HepG2 (cell line): Measurements from ENCODE around the gene SS18L1. TPM values are rescaled to one million over a fixed set of nuclear protein-coding genes. Genes with fewer than 3 reads are reported as not detected.
A peak's percentile ranks its signal among the peaks of the same experiment; 100 is the strongest.

Experiments used
- ATAD3A ChIP-seq: sonication (generic); formaldehyde crosslinking; IDR thresholded peaks from 2 replicates; pipeline ENCODE4 v1.4.0; 2020; ENCODE audit warnings: missing genetic modification reagents
- BATF2 ChIP-seq: sonication (generic); formaldehyde crosslinking; IDR thresholded peaks from 2 replicates; pipeline ENCODE4 v1.8.0; 2022; ENCODE audit warnings: mild to moderate bottlenecking, missing genetic modification reagents, moderate library complexity
- CREM ChIP-seq, 2 experiments: sonication (generic) in 1 of 2; formaldehyde crosslinking in 1 of 2; IDR thresholded peaks; 2 replicates each; pipeline versions ENCODE4 v1.4.0 to v1.6.1; 2016 to 2020; ENCODE audit warnings: antibody characterized with exemption in 1 of 2, mild to moderate bottlenecking in 1 of 2, missing genetic modification reagents in 1 of 2
- DR1 ChIP-seq: sonication (generic); formaldehyde crosslinking; IDR thresholded peaks from 2 replicates; pipeline ENCODE4 v1.8.0; 2021; ENCODE audit warnings: mild to moderate bottlenecking, missing genetic modification reagents, inconsistent platforms
- EP300 ChIP-seq, 3 experiments: sonication (generic) in 1 of 3; formaldehyde crosslinking in 1 of 3; IDR thresholded peaks; 2 replicates each; pipeline versions ENCODE4 v1.5.1 to v1.6.1; 2011 to 2020; ENCODE audit warnings: low read depth in 2 of 3, low read length in 2 of 3, borderline replicate concordance in 1 of 3, improper control_type of control experiment in 1 of 3, mild to moderate bottlenecking in 1 of 3, missing genetic modification reagents in 1 of 3, moderate library complexity in 1 of 3
- GATAD1 ChIP-seq: IDR thresholded peaks from 2 replicates; pipeline ENCODE4 v1.6.1; 2016; ENCODE audit warnings: missing genetic modification reagents, missing compliant biosample characterization
- MED8 ChIP-seq: sonication (generic); formaldehyde crosslinking; IDR thresholded peaks from 2 replicates; pipeline ENCODE4 v1.8.1; 2023; ENCODE audit warnings: mild to moderate bottlenecking, missing genetic modification reagents; ENCODE audit not compliant: insufficient replicate concordance
- MLLT10 ChIP-seq: sonication (generic); formaldehyde crosslinking; IDR thresholded peaks from 2 replicates; pipeline ENCODE4 v1.4.0; 2020; ENCODE audit warnings: missing genetic modification reagents
- NR2C2 ChIP-seq: sonication (generic); formaldehyde crosslinking; IDR thresholded peaks from 2 replicates; pipeline ENCODE4 v1.4.0; 2020; ENCODE audit warnings: missing genetic modification reagents, mild to moderate bottlenecking, moderate library complexity, borderline replicate concordance
- ONECUT2 ChIP-seq: sonication (generic); formaldehyde crosslinking; IDR thresholded peaks from 2 replicates; pipeline ENCODE4 v1.4.0; 2020; ENCODE audit warnings: missing genetic modification reagents
- PHF20 ChIP-seq: sonication (generic); formaldehyde crosslinking; IDR thresholded peaks from 2 replicates; pipeline ENCODE4 v1.5.0; 2020; ENCODE audit warnings: mild to moderate bottlenecking, missing genetic modification reagents
- POLR2A ChIP-seq, 2 experiments: IDR thresholded peaks; 2 replicates each; pipeline ENCODE4 v1.6.1; 2011; ENCODE audit warnings: low read depth in 2 of 2, low read length in 2 of 2, mild to moderate bottlenecking in 1 of 2, moderate library complexity in 1 of 2; ENCODE audit not compliant: insufficient read depth in 1 of 2
- TAF15 ChIP-seq: fragments of 200-400 bp; formaldehyde crosslinking; IDR thresholded peaks from one replicate; pipeline ENCODE4 v1.6.1; 2018; ENCODE audit warnings: mild to moderate bottlenecking, low read depth, low read length; ENCODE audit not compliant: poor library complexity, severe bottlenecking
- TCF7L2 ChIP-seq: IDR thresholded peaks from 2 replicates; pipeline ENCODE4 v1.6.1; 2011; ENCODE audit warnings: mild to moderate bottlenecking, low read depth, low read length, moderate library complexity
- TFAP4 ChIP-seq: sonication (generic); IDR thresholded peaks from 2 replicates; pipeline ENCODE4 v1.6.1; 2016; ENCODE audit warnings: low read depth, borderline replicate concordance
- THAP8 ChIP-seq: sonication (generic); formaldehyde crosslinking; IDR thresholded peaks from 2 replicates; pipeline ENCODE4 v1.5.1; 2020; ENCODE audit warnings: missing genetic modification reagents, mild to moderate bottlenecking, borderline replicate concordance
- ZFP62 ChIP-seq: sonication (generic); formaldehyde crosslinking; IDR thresholded peaks from 2 replicates; pipeline ENCODE4 v1.4.0; 2020; ENCODE audit warnings: missing genetic modification reagents
- ZFX ChIP-seq: sonication (generic); formaldehyde crosslinking; IDR thresholded peaks from 2 replicates; pipeline ENCODE4 v1.4.0; 2020; ENCODE audit warnings: mild to moderate bottlenecking, low read depth, missing genetic modification reagents, moderate library complexity
- ZMYM4 ChIP-seq: sonication (generic); formaldehyde crosslinking; IDR thresholded peaks from 2 replicates; pipeline ENCODE4 v1.8.1; 2023; ENCODE audit warnings: mild to moderate bottlenecking, missing genetic modification reagents
- ZNF160 ChIP-seq: sonication (generic); formaldehyde crosslinking; IDR thresholded peaks from 2 replicates; pipeline ENCODE4 v1.8.0; 2022; ENCODE audit warnings: mild to moderate bottlenecking, inconsistent platforms, missing genetic modification reagents
- ZNF766 ChIP-seq: sonication (generic); formaldehyde crosslinking; IDR thresholded peaks from 2 replicates; pipeline ENCODE4 v1.5.0; 2020; ENCODE audit warnings: missing genetic modification reagents, borderline replicate concordance
- ZSCAN22 ChIP-seq: sonication (generic); formaldehyde crosslinking; IDR thresholded peaks from 2 replicates; pipeline ENCODE4 v1.4.0; 2020; ENCODE audit warnings: mild to moderate bottlenecking, missing genetic modification reagents
- polyA plus RNA-seq, 8 experiments: library from polyadenylated mRNA; depleted of rRNA in 3 of 8; stranded (reverse) in 7 of 8; unstranded in 1 of 8; fragments of >200 nt; fragmentation: Illumina TruSeq in 4 of 8; extraction: Trizol in 4 of 8; gene quantifications; 2 replicates each; pipeline versions ENCODE4 v1.2.1 to v1.2.3, GENCODE V29; 2011 to 2016; ENCODE audit warnings: low read depth in 4 of 8, missing spikeins in 1 of 8, mixed read lengths in 1 of 8; ENCODE audit not compliant: insufficient read depth in 1 of 8
- total RNA-seq, 5 experiments: library from RNA; depleted of rRNA; stranded (reverse); fragments of >200 nt; fragmentation: Illumina TruSeq; extraction: Trizol; gene quantifications; 2 replicates each; pipeline ENCODE4 v1.2.3, GENCODE V29; 2016; ENCODE audit warnings: low read depth in 1 of 5
- TF ChIP-seq, protein P1 (sequence below): sonication (generic); formaldehyde crosslinking; IDR thresholded peaks from 2 replicates; pipeline ENCODE4 v1.4.0; 2020; ENCODE audit warnings: missing genetic modification reagents, borderline replicate concordance

The SS18L1 gene
- total and polyA plus RNA-seq, 2 of the 13 experiments (the other 11 are each of a cell fraction or from before 2014, with no cell fraction given), result 17.8 to 27.6 TPM

DNA sequence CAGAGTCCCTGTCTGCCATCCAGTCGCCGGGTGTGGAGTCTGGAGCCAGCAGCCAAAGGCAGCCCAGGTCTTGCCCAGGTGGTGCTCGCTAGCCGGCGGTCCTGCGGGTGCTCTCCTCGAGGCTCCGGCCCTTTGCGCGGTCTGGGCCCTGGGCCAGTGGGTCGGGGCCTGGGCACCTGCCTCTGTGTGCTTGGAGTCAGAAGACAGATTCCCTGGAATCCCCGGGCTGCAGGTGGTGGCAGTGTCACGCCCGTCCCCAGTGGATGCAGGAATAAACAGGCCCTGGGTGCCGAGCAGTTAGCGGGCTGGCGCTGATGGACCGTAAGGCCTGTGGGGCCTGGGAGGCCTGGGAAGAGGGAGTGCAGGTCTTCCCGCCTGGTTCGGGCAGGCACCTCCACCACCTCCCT is 5.3 kb downstream of the SS18L1 start (continued):
- TF ChIP-seq NR2C2 (CRISPR knock-in tag) (no peak), TCF7L2 (no peak), DR1 (CRISPR knock-in tag) (no peak), BATF2 (no peak), ZNF766 (CRISPR knock-in tag) (no peak), ZFP62 (CRISPR knock-in tag) (no peak), ONECUT2 (no peak), MLLT10 (CRISPR knock-in tag) (no peak), POLR2A (IDR thresholded peaks at IDR 0.05; ENCODE audit: insufficient read depth in 1 of 2, low read depth in 2 of 2, low read length in 2 of 2) (no peak), ZFX (CRISPR knock-in tag) (peak; percentile 79), THAP8 (CRISPR knock-in tag) (no peak), MED8 (CRISPR knock-in tag) (no peak), TAF15 (no peak), ZNF160 (CRISPR knock-in tag) (no peak), CREM (IDR thresholded peaks at IDR 0.05) (no peak), CREM (CRISPR knock-in tag; IDR thresholded peaks at IDR 0.05) (no peak), ZSCAN22 (CRISPR knock-in tag) (no peak), TFAP4 (peak; percentile 26; the same call in 1 of the 2 replicates), PHF20 (CRISPR knock-in tag) (no peak), ATAD3A (CRISPR knock-in tag) (no peak), EP300 (IDR thresholded peaks at IDR 0.05; ENCODE audit: low read depth in 2 of 2, low read length in 2 of 2) (no peak), EP300 (CRISPR knock-in tag; IDR thresholded peaks at IDR 0.05; ENCODE audit: borderline replicate concordance) (no peak), GATAD1 (CRISPR knock-in tag) (no peak), ZMYM4 (CRISPR knock-in tag) (no peak)
- TF ChIP-seq, protein P1, sequence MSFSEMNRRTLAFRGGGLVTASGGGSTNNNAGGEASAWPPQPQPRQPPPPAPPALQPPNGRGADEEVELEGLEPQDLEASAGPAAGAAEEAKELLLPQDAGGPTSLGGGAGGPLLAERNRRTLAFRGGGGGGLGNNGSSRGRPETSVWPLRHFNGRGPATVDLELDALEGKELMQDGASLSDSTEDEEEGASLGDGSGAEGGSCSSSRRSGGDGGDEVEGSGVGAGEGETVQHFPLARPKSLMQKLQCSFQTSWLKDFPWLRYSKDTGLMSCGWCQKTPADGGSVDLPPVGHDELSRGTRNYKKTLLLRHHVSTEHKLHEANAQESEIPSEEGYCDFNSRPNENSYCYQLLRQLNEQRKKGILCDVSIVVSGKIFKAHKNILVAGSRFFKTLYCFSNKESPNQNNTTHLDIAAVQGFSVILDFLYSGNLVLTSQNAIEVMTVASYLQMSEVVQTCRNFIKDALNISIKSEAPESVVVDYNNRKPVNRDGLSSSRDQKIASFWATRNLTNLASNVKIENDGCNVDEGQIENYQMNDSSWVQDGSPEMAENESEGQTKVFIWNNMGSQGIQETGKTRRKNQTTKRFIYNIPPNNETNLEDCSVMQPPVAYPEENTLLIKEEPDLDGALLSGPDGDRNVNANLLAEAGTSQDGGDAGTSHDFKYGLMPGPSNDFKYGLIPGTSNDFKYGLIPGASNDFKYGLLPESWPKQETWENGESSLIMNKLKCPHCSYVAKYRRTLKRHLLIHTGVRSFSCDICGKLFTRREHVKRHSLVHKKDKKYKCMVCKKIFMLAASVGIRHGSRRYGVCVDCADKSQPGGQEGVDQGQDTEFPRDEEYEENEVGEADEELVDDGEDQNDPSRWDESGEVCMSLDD (CRISPR knock-in tag), result no peak
